Endometrium (tissue), 2 donors: ENCODE data around the gene CKMT1B.
"Not testable (repeated sequence)": the region's sequence is repeated elsewhere in the genome, so short reads cannot be mapped to it uniquely, and the experiment has no call there.

Source experiments
- FAIRE-seq: peaks from 2 replicates; lab custom pipeline; 2012; peaks lifted over from hg19 to GRCh38; lab: Jason Lieb, UNC
- donor health status: control.
- donor health status: control.

Gene CKMT1B

DNA sequence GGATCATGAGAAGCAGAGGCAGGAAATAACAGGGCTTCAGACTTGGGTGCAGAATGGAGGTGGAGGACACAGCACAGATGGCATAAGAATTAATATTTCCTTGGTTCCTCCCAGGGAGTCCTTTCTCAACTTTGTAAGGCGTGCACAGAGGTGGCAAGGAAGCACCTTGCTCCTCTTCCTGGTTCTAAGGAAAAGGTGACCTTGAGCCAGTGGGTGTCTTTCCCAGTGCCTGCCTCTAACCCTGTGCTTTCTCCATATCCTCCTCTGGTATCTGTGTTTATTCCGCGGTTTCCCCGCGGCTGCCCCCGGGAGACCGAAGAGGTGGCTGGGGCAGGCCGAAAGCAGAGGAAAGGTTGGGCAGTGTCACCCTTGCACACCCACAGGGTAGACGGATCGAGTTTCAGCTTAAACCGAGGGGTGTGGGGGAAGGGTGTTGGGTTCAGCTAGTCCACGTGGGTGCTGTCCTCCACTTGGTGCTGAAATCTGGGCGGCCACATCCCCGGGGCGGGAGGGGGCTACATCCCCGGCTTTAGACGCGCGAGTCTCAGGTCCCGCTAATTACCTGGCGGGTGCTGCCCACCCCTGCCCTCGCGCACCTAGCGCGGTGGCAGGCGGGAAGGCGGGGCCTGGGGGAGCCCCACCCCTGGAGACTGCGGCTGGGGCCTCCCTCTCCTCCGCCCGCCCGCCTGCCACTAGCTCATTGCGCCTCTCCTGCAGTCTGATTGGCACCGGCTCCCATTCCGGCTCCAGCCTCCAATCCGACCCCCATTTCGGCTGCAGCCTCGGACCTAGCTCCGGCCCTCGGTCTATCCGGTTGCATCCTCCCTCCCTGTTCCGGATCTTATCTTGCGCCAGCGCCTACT, at the start of gene CKMT1B:
TSS of gene CKMT1B (plus strand) at position 700 of the 863 bp plus-strand sequence. CDS start 192 bp downstream, outside the sequence.
- FAIRE-seq: not testable (repeated sequence)

DNA sequence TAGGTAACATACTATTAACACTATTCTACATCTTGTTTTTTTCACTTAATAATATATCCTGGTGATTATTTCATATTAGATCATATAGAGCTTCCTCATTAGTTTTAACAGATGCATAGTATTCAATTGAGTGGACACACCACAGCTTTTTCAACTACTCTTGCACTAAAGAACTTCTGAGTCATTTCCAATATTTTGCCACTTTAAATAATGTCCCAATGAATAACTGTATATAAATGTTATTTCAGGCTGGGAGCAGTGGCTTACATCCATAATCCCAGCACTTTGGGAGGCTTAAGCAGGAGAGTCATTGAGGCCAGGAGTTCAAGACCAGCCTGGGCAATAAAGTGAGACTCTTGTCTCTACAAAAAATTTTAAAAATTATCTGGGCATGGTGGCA, 49.6 kb upstream of the CKMT1B start:
- no peak for FAIRE-seq

GRCh38 chr15:43545426-43545825, 48.4 kb upstream of the CKMT1B start:
- FAIRE-seq: no peak

- FAIRE-seq: no peak
These were observed 46.3 kb upstream of the CKMT1B start for GRCh38 chr15:43547539-43547938.

- FAIRE-seq: no peak
These were observed 43.1 kb upstream of the CKMT1B start for GRCh38 chr15:43550527-43551363.

- FAIRE-seq: no peak
These were observed 41.6 kb upstream of the CKMT1B start for GRCh38 chr15:43552256-43552655.

GRCh38 chr15:43552986-43553385, 40.8 kb upstream of the CKMT1B start:
- FAIRE-seq: no peak

- not testable (repeated sequence) for FAIRE-seq
These were observed 31.1 kb upstream of the CKMT1B start for GRCh38 chr15:43562753-43563152.

- not testable (repeated sequence) for FAIRE-seq
These were observed 30.0 kb upstream of the CKMT1B start for GRCh38 chr15:43563793-43564192.

DNA sequence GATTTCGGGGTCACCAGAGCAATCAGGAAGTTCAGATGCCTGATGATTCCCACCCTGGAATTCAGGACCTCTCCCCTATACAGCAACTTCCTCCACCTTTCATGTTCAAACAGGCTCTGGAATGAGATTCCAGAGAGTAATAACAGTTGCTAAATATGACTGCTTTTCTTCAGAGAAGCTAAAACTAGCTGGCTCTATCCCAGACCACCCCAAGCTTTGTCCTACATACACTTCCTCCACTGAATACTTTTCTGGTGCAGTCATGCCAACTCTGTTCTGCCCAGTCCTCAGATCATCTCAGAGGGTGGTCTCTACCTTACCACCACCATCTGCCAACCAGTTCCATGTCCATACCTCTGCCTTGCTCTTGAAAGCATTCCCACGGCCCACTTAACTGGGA, 27.2 kb upstream of the CKMT1B start:
- FAIRE-seq: not testable (repeated sequence)

DNA sequence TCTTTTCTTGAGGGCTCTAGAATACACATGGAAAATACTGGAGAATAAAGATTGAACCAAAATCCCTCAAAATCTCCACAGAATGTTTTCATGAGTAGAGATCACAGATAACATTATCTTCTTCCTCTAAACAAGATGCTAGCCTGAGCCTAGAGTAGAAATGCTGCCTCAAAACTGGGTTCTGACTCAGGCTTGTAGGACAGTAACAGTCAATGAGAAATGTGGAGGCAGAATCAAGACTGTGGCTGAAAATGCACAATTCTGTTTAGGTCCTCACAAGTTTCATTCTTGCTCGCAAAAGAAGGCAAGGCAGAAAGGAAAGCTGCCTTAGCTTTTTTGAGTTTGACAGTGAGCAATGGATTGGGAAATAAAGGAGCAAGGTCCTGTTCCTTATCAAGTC, 19.2 kb upstream of the CKMT1B start:
- FAIRE-seq: not testable (repeated sequence)

GRCh38 chr15:43589778-43590466, 3.9 kb upstream of the CKMT1B start, which contains the start of gene PPIP5K1:
Gene PPIP5K1, minus strand, starts transcription at chr15:43590208. Its CDS starts 5,704 bp downstream, at chr15:43584504.
- FAIRE-seq: peak; percentile 91

GRCh38 chr15:43592841-43593240, 986 bp upstream of the CKMT1B start:
- not testable (repeated sequence) for FAIRE-seq

- not testable (repeated sequence) for FAIRE-seq
These were observed 5.3 kb downstream of the CKMT1B start for GRCh38 chr15:43599131-43599530.

GRCh38 chr15:43600200-43600599, 6.4 kb downstream of the CKMT1B start:
- FAIRE-seq: not testable (repeated sequence)

- FAIRE-seq: not testable (repeated sequence)
These were observed 8.4 kb downstream of the CKMT1B start for GRCh38 chr15:43602233-43602632.

DNA sequence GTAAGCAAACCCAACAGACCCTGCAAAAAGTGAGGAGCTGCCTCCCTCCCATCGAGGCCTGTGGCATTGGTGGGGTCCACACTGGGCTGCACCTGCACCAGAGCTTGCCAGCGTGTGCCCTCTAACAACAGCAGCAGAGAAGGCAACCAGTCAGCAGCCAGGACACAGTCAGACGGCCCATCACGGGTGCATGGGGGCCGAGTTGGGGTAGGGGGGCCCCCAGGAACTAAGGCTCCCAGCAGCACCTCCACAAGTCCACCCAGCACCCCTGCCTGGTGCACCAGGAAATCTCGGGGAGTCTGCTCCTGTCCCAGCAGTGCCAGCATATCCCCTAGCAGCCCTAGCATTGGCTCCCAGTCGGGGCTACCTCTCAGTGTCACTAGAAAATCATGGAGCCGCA, 23.9 kb downstream of the CKMT1B start:
- not testable (repeated sequence) for FAIRE-seq

DNA sequence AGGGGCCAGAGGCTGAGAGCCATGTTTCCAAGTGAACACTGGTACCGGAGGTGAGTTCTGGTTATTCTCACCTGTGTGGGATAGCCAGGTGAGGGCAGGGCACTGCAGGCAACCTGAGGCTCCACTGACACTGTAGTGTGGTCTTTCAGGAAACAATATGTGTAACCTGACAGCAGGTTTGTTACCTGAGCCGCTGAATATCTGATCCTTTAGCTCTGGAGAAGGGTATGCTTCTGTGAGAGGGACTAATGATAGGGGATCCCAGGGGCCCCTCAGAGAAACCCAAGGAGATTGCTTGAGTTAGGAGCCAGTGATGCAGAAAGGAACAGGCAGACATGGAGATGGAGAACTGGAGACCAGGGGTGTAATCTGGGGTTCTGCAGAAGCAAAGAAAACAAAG, 24.9 kb downstream of the CKMT1B start, which contains the start of gene STRC:
TSS of gene STRC (minus strand) at position 101 of the 400 bp plus-strand sequence. CDS start at position 23, 78 bp downstream.
- not testable (repeated sequence) for FAIRE-seq

DNA sequence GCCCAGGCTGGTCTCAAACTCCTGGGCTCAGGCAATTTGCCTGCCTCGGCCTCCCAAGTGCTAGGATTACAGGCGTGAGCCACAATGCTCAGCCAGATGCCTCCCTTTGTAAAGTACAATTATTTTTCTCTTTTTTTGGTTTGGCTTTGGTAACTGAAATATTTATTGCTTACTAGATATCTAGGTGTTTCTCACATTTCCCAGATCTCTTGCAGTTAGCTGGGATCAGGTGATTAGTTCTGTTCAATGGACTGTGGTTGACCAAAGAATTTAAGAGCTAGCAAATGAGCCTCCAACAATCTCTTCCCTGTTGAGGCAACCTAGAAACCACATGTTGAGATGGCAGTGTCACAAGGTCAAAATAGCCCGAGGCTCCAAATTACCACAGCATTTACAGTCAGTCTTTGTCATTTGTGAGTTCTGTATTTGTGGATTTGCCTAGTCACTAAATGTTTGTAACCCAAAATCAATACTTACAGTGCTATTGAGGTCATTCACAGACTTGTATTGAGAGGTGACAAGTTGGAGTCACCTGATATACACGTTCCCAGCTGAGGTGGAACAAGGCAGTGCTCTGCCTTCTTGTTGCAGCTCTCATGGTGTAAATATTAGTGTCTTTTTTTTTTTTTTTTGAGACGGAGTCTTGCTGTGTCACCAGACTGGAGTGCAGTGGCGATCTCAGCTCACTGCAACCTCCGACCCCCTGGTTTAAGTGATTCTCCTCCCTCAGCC, 28.4 kb downstream of the CKMT1B start:
- not testable (repeated sequence) for FAIRE-seq

- FAIRE-seq: no peak
These were observed 31.3 kb downstream of the CKMT1B start for GRCh38 chr15:43625106-43625505.

DNA sequence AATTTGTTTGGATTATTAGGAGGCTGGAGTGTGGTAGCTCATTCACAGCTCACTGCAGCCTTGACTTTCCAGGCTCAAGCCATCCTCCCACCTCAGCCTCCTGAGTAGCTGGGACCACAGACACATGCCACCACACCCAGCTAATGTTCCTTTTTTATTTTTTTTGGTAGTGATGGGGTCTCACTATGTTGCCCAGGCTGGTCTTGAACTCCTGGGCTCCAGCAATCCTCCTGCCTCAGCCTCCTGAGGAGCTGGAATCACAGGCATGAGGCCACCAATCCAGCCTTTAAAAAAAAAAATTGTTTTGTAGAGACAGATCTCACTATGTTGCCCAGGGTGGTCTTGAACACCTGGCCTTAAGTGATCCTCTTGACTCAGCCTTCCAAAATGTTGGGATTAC, 33.1 kb downstream of the CKMT1B start:
- FAIRE-seq: not testable (repeated sequence)
